ENCODE measurements around the gene GSC.
"Not testable (repeated sequence)": the region's sequence is repeated elsewhere in the genome, so short reads cannot be mapped to it uniquely, and the experiment has no call there.

Gene GSC

GRCh38 chr14:94816113-94816512 is 46.2 kb upstream of the GSC start:
- no peak for ATAC-seq
- TF ChIP-seq PPARA (CRISPR knock-in tag; IDR thresholded peaks at IDR 0.05; ENCODE audit: borderline replicate concordance) (no peak), SNAI2 (CRISPR knock-in tag; IDR thresholded peaks at IDR 0.05) (no peak), CREB5 (CRISPR knock-in tag; IDR thresholded peaks at IDR 0.05; ENCODE audit: low read depth) (no peak), POU6F1 (CRISPR knock-in tag; IDR thresholded peaks at IDR 0.05; ENCODE audit: borderline replicate concordance, low read depth) (no peak), GLIS3 (CRISPR knock-in tag; IDR thresholded peaks at IDR 0.05) (no peak), ZFP30 (CRISPR knock-in tag; IDR thresholded peaks at IDR 0.05) (no peak)

- TF ChIP-seq ZNF70 (CRISPR knock-in tag; IDR thresholded peaks at IDR 0.05) (no peak), PPARA (CRISPR knock-in tag; IDR thresholded peaks at IDR 0.05; ENCODE audit: borderline replicate concordance) (no peak)
- no peak for ATAC-seq
Measured at GRCh38 chr14:94805680-94806288, 35.9 kb upstream of the GSC start.

GRCh38 chr14:94801225-94801624 is 31.3 kb upstream of the GSC start:
- ATAC-seq: no peak
- TF ChIP-seq OSR1 (CRISPR knock-in tag; IDR thresholded peaks at IDR 0.05) (no peak), ISL1 (CRISPR knock-in tag; IDR thresholded peaks at IDR 0.05) (no peak), CREB5 (CRISPR knock-in tag; IDR thresholded peaks at IDR 0.05; ENCODE audit: low read depth) (no peak), TCF4 (CRISPR knock-in tag; IDR thresholded peaks at IDR 0.05; ENCODE audit: borderline replicate concordance) (no peak), RARB (CRISPR knock-in tag; IDR thresholded peaks at IDR 0.05) (no peak), TOX (CRISPR knock-in tag; IDR thresholded peaks at IDR 0.05; ENCODE audit: borderline replicate concordance) (no peak), ZNF565 (CRISPR knock-in tag; conservative IDR thresholded peaks at IDR 0.05; ENCODE audit: low read depth) (no peak), CSRNP3 (CRISPR knock-in tag; IDR thresholded peaks at IDR 0.05) (no peak)

GRCh38 chr14:94800764-94801163 is 30.9 kb upstream of the GSC start:
- not testable (repeated sequence) for ATAC-seq

- no peak for ATAC-seq
- TF ChIP-seq CREB5 (CRISPR knock-in tag; IDR thresholded peaks at IDR 0.05; ENCODE audit: low read depth) (no peak), TCF4 (CRISPR knock-in tag; IDR thresholded peaks at IDR 0.05; ENCODE audit: borderline replicate concordance) (no peak), ZC3H10 (CRISPR knock-in tag; IDR thresholded peaks at IDR 0.05) (no peak), SNAI2 (CRISPR knock-in tag; IDR thresholded peaks at IDR 0.05) (no peak), PATZ1 (CRISPR knock-in tag; IDR thresholded peaks at IDR 0.05; ENCODE audit: borderline replicate concordance) (no peak), ZFP30 (CRISPR knock-in tag; IDR thresholded peaks at IDR 0.05) (no peak), CSDC2 (CRISPR knock-in tag; IDR thresholded peaks at IDR 0.05) (no peak), OSR1 (CRISPR knock-in tag; IDR thresholded peaks at IDR 0.05) (no peak), BACH2 (CRISPR knock-in tag; IDR thresholded peaks at IDR 0.05; ENCODE audit: borderline replicate concordance) (no peak), RARB (CRISPR knock-in tag; IDR thresholded peaks at IDR 0.05) (no peak), PPARA (CRISPR knock-in tag; IDR thresholded peaks at IDR 0.05; ENCODE audit: borderline replicate concordance) (no peak), ISL1 (CRISPR knock-in tag; IDR thresholded peaks at IDR 0.05) (no peak), TSHZ2 (CRISPR knock-in tag; IDR thresholded peaks at IDR 0.05) (no peak), ZNF70 (CRISPR knock-in tag; IDR thresholded peaks at IDR 0.05) (no peak), POU6F1 (CRISPR knock-in tag; IDR thresholded peaks at IDR 0.05; ENCODE audit: borderline replicate concordance, low read depth) (no peak), GLIS3 (CRISPR knock-in tag; IDR thresholded peaks at IDR 0.05) (no peak)
Measured at GRCh38 chr14:94797887-94798286, 28.0 kb upstream of the GSC start.

All from SK-N-SH treated with all-trans-retinoic acid at 6 μM for 48 hours (cell line).